Right lung (tissue), 5 donors: ENCODE data around the gene SRM. TPM values are rescaled to one million over a fixed set of nuclear protein-coding genes. Genes with fewer than 3 reads are reported as not detected.
"Not testable (repeated sequence)": the region's sequence is repeated elsewhere in the genome, so short reads cannot be mapped to it uniquely, and the experiment has no call there.

Experiments
- DNase-seq, 2 donors: peaks; one replicate each; pipeline ENCODE4 v3.0.0-alpha.2; 2013
- polyA plus RNA-seq, 5 donors: library from polyadenylated mRNA; unstranded; fragments of 120-200 nt; gene quantifications; one replicate each; pipeline versions ENCODE4 v1.2.1 to v1.2.3, GENCODE V29; 2013; ENCODE audit warnings: inconsistent platforms in 1 of 5, low replicate concordance in 1 of 5; ENCODE audit not compliant: insufficient read length in 5 of 5, insufficient read depth in 1 of 5

The SRM gene
- polyA plus RNA-seq, 5 donors = 32.4 to 92.2 (median 35.5) TPM

GRCh38 chr1:11023201-11023600, 36.6 kb downstream of the SRM start:
- DNase-seq = no peak

- DNase-seq = no peak
These were observed 39.8 kb downstream of the SRM start for GRCh38 chr1:11019971-11020370.

- DNase-seq = not testable (repeated sequence)
These were observed 40.5 kb downstream of the SRM start for GRCh38 chr1:11019358-11019757.

GRCh38 chr1:11013160-11013531, 46.7 kb downstream of the SRM start:
- no peak for DNase-seq

- DNase-seq = peak; percentile 95 to 96
These were observed 47.3 kb downstream of the SRM start, which contains the start of gene TARDBP for GRCh38 chr1:11012260-11013159. Gene TARDBP (plus strand): TSS chr1:11012654. CDS start chr1:11013728, 1,074 bp downstream.

Other genes with a start within 250 kb of the SRM start
- gene TARDBP, start 47.4 kb downstream of the SRM start, polyA plus RNA-seq = 100 to 1,000 TPM; 254 to 350 (median 299) TPM
- gene MASP2, start 12.8 kb downstream of the SRM start, polyA plus RNA-seq = 10 to 100 TPM in 3 of 5 donors, 1 to 10 TPM in 2; 7.6 to 12.8 (median 10.5) TPM
- gene EXOSC10, start 39.9 kb upstream of the SRM start, polyA plus RNA-seq = 100 to 1,000 TPM in 4 of 5 donors, 10 to 100 TPM in 1; 98.9 to 121 (median 109) TPM
- gene ANGPTL7, start 129.3 kb upstream of the SRM start, polyA plus RNA-seq = under 1 TPM in 3 of 5 donors, not detected in 2; 0.10 to 0.39 (median 0.14) TPM
- gene MTOR, start 202.5 kb upstream of the SRM start, polyA plus RNA-seq = 10 to 100 TPM; 33.4 to 41.7 (median 35.4) TPM
- gene UBIAD1, start 213.2 kb upstream of the SRM start, polyA plus RNA-seq = 10 to 100 TPM; 14.7 to 19.2 (median 15.9) TPM